Measurements from ENCODE around the gene DYRK4. TPM values are rescaled to one million over a fixed set of nuclear protein-coding genes. Genes with fewer than 3 reads are reported as not detected.
A peak's percentile ranks its signal among the peaks of the same experiment; 100 is the strongest.

DYRK4 gene
- polyA plus RNA-seq, 3 donors: 17.4 to 26.9 (median 22.4) TPM

- no peak overlapping the region for H3K27ac Mint-ChIP-seq
- TF ChIP-seq, protein P1, sequence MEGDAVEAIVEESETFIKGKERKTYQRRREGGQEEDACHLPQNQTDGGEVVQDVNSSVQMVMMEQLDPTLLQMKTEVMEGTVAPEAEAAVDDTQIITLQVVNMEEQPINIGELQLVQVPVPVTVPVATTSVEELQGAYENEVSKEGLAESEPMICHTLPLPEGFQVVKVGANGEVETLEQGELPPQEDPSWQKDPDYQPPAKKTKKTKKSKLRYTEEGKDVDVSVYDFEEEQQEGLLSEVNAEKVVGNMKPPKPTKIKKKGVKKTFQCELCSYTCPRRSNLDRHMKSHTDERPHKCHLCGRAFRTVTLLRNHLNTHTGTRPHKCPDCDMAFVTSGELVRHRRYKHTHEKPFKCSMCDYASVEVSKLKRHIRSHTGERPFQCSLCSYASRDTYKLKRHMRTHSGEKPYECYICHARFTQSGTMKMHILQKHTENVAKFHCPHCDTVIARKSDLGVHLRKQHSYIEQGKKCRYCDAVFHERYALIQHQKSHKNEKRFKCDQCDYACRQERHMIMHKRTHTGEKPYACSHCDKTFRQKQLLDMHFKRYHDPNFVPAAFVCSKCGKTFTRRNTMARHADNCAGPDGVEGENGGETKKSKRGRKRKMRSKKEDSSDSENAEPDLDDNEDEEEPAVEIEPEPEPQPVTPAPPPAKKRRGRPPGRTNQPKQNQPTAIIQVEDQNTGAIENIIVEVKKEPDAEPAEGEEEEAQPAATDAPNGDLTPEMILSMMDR (IDR thresholded peaks at IDR 0.05): no peak
These were observed 26.1 kb upstream of the DYRK4 start for GRCh38 chr12:4535871-4536270.

DNA sequence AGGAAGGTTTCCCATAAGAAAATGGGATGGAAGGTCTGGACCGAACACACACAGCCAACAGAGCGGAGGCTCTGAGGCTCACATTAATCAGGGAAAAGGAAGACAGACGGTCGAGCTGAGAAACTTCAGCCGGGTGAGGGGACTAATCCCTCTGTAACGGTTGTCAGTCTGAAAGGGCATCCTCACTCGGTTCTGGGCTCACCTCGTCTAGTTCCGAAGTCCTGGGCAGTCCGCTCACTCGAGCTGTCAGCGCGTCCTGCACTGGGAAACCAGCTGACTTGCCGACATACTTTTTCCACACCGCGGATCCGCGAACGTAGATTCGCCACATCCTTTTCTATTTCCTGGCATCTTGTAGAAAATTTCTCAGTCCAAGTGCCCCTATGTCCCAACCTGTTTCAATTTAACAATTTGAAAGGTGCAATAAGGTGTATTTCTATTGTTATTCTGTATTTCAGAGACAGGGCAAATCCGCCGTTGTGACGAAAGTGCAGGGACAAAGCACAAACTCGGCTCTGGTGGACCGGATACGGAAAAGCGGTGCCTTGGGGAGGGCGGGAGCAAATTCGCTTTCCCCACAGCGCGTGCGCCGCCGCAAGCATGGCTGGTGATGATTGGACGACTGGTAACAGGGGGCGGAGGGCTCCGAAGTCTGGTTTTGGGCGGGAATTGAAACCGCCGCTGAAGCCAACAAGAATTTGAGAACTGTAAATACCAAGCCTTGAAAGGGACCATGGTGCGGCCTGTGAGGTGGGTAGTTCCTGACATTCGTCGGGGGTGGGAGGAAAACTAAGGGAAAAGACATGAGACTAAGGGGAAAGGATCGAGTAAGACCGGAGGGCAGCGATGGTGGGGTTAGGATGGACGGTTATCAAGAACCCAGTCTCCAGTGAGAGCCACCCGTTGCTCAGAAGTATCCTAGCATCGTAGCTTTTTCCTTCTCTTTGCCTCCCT is 23.5 kb upstream of the DYRK4 start, which contains the start of gene RAD51AP1:
Gene RAD51AP1 (plus strand): TSS at position 684 of the 954 bp plus-strand sequence. CDS start 50 bp downstream, at position 734.
- no peaks in the 10 kb centered on the region for H3K27me3 Mint-ChIP-seq (ENCODE audit: low read depth in 3 of 3)
- H3K4me3 ChIP-seq (replicated peaks in 1 of 3; ENCODE audit: low read depth in 2 of 3, low read length in 3 of 3): peak within 1 kb of the TSS; percentile 68 to 98 (median 81)
- no peaks in the 10 kb centered on the region for H3K27me3 ChIP-seq (ENCODE audit: control insufficient read depth in 2 of 2, insufficient read depth in 2 of 2, low read length in 2 of 2)
- no peaks in the 10 kb centered on the region for H4K20me1 ChIP-seq (ENCODE audit: insufficient read depth, low read length)
- no peaks in the 10 kb centered on the region for H3K9me3 Mint-ChIP-seq
- peaks cover 74% of the 10 kb centered on the region for H3K79me2 ChIP-seq (ENCODE audit: insufficient read depth, low read length)
- H3K9ac ChIP-seq (ENCODE audit: insufficient read depth, low read length, poor library complexity, severe bottlenecking): peak within 1 kb of the TSS; percentile 83
- TF ChIP-seq, protein P1 (IDR thresholded peaks at IDR 0.05): no peak
- H3K36me3 Mint-ChIP-seq: peaks cover 8 to 9% of the 10 kb centered on the region in 2 donors
- peaks cover 23% of the 10 kb centered on the region for H3K4me1 Mint-ChIP-seq
- H3K27ac ChIP-seq (ENCODE audit: low read depth in 1 of 2, low read length in 2 of 2): peak within 1 kb of the TSS; percentile 43 to 98
- WGBS (ENCODE audit: insufficient coverage): under 1% methylated on average over 47 of the region's 49 CpGs
- H3K4me1 ChIP-seq (ENCODE audit: control insufficient read depth in 1 of 2, insufficient read depth in 2 of 2, low read length in 2 of 2): peaks cover 10 to 24% of the 10 kb centered on the region in 2 donors
- peak; percentile 92 to 97 (median 97) for DNase-seq
- peak within 1 kb of the TSS; percentile 89 to 94 for H3K4me3 Mint-ChIP-seq
- H3K27ac Mint-ChIP-seq: peak within 1 kb of the TSS; percentile 94 to 99 (median 98)
- H2AFZ ChIP-seq (ENCODE audit: insufficient read depth, low read depth, low read length, poor library complexity, severe bottlenecking): peak within 1 kb of the TSS; percentile 82
- peaks cover 12 to 36% of the 10 kb centered on the region in 2 donors for H3K36me3 ChIP-seq (replicated peaks in 1 of 2; ENCODE audit: control insufficient read depth in 1 of 2, insufficient read depth in 2 of 2, low read length in 2 of 2)
- intact Hi-C loops (cut with micrococcal nuclease): loop anchor here (10.0 kb wide), 2 partner anchors 214 to 664 kb away; partner anchors contain the start of genes PARP11 (in 2 of the 2) and TIGAR (in 1 of the 2)
- H3K4me2 ChIP-seq (replicated peaks; ENCODE audit: extremely low read depth, low read length, poor library complexity, severe bottlenecking): peak within 1 kb of the TSS; percentile 78
- H3K9me3 ChIP-seq (replicated peaks in 1 of 2; ENCODE audit: control insufficient read depth in 1 of 2, insufficient read depth in 1 of 2, low read length in 2 of 2): no peaks in the 10 kb centered on the region

More at GRCh38 chr12:4535871-4536270, 26.1 kb upstream of the DYRK4 start:
- no peaks in the 10 kb centered on the region for H3K9me3 Mint-ChIP-seq
- H3K79me2 ChIP-seq (ENCODE audit: insufficient read depth, low read length): peaks cover 54% of the 10 kb centered on the region
- no peak for DNase-seq
- H4K20me1 ChIP-seq (ENCODE audit: insufficient read depth, low read length): no peaks in the 10 kb centered on the region
- peaks cover 5% of the 10 kb centered on the region in 2 donors for H3K36me3 Mint-ChIP-seq
- H3K27me3 Mint-ChIP-seq (ENCODE audit: low read depth in 3 of 3): no peaks in the 10 kb centered on the region
- H3K4me2 ChIP-seq (replicated peaks; ENCODE audit: extremely low read depth, low read length, poor library complexity, severe bottlenecking): no peak overlapping the region
- no peak overlapping the region for H3K9ac ChIP-seq (ENCODE audit: insufficient read depth, low read length, poor library complexity, severe bottlenecking)
- intact Hi-C loops (cut with micrococcal nuclease): loop anchor here (10.0 kb wide), 2 partner anchors 211 to 661 kb away; partner anchors contain the start of genes PARP11 (in 2 of the 2) and TIGAR (in 1 of the 2)
- H2AFZ ChIP-seq (ENCODE audit: insufficient read depth, low read depth, low read length, poor library complexity, severe bottlenecking): no peak overlapping the region
- 60% methylated on average over 1 of the region's 2 CpGs for WGBS (ENCODE audit: insufficient coverage)
- H3K27me3 ChIP-seq (ENCODE audit: control insufficient read depth in 2 of 2, insufficient read depth in 2 of 2, low read length in 2 of 2): no peaks in the 10 kb centered on the region
- no peak overlapping the region for H3K27ac ChIP-seq (ENCODE audit: low read depth in 1 of 2, low read length in 2 of 2)
- no peak overlapping the region for H3K4me3 ChIP-seq (replicated peaks in 1 of 3; ENCODE audit: low read depth in 2 of 3, low read length in 3 of 3)
- peaks cover 23% of the 10 kb centered on the region for H3K4me1 Mint-ChIP-seq
- peaks cover 35 to 51% of the 10 kb centered on the region in 2 donors for H3K36me3 ChIP-seq (replicated peaks in 1 of 2; ENCODE audit: control insufficient read depth in 1 of 2, insufficient read depth in 2 of 2, low read length in 2 of 2)
- H3K4me1 ChIP-seq (ENCODE audit: control insufficient read depth in 1 of 2, insufficient read depth in 2 of 2, low read length in 2 of 2): peaks cover 10 to 24% of the 10 kb centered on the region in 2 donors
- no peak overlapping the region for H3K4me3 Mint-ChIP-seq
- H3K9me3 ChIP-seq (replicated peaks in 1 of 2; ENCODE audit: control insufficient read depth in 1 of 2, insufficient read depth in 1 of 2, low read length in 2 of 2): no peaks in the 10 kb centered on the region

Measured in CD14-positive monocyte (primary cell).